ENCODE data around the gene TMEM126A. TPM values are rescaled to one million over a fixed set of nuclear protein-coding genes. Genes with fewer than 3 reads are reported as not detected.

The TMEM126A gene
- total RNA-seq, 4 donors from 2014 or later: 8.9 to 15.0 (median 12.0) TPM

GRCh38 chr11:85628771-85629341, 18.9 kb upstream of the TMEM126A start:
- WGBS, 2 donors: 1% methylated on average over 13 of the region's 13 CpGs
- intact Hi-C loops (cut with DNase I; ENCODE audit: low total_unique reads): no loop called here
- H3K4me3 ChIP-seq (ENCODE audit: low read depth, poor library complexity, severe bottlenecking): peak overlapping the region; percentile 54
- TF ChIP-seq POLR2A (IDR thresholded peaks at IDR 0.05): no peak
- no peak for TF ChIP-seq CTCF (IDR thresholded peaks at IDR 0.05)
- DNase-seq (ENCODE audit: low spot score in 2 of 2): no peak

GRCh38 chr11:85634747-85635146, 13.0 kb upstream of the TMEM126A start:
- intact Hi-C loops (cut with DNase I; ENCODE audit: low total_unique reads): no loop called here
- TF ChIP-seq CTCF (IDR thresholded peaks at IDR 0.05) (no peak), POLR2A (IDR thresholded peaks at IDR 0.05) (no peak)
- DNase-seq (ENCODE audit: low spot score in 2 of 2): no peak
- H3K4me3 ChIP-seq (ENCODE audit: low read depth, poor library complexity, severe bottlenecking): no peak overlapping the region
- WGBS, 2 donors: 79 to 85% methylated on average over 3 of the region's 3 CpGs

- intact Hi-C loops (cut with DNase I; ENCODE audit: low total_unique reads): no loop called here
- no peak for DNase-seq (ENCODE audit: low spot score in 2 of 2)
- no peak overlapping the region for H3K4me3 ChIP-seq (ENCODE audit: low read depth, poor library complexity, severe bottlenecking)
- WGBS, 2 donors: 30 to 37% methylated on average over 2 of the region's 2 CpGs
- TF ChIP-seq CTCF (IDR thresholded peaks at IDR 0.05): no peak
- TF ChIP-seq POLR2A (IDR thresholded peaks at IDR 0.05): no peak
Measured at GRCh38 chr11:85643191-85643614, 4.6 kb upstream of the TMEM126A start.

GRCh38 chr11:85647078-85647477, 689 bp upstream of the TMEM126A start:
- H3K4me3 ChIP-seq (ENCODE audit: low read depth, poor library complexity, severe bottlenecking): no peak overlapping the region
- 27 to 30% methylated on average over 2 of the region's 2 CpGs for WGBS, 2 donors
- DNase-seq (ENCODE audit: low spot score in 2 of 2): no peak
- TF ChIP-seq CTCF (IDR thresholded peaks at IDR 0.05) (no peak), POLR2A (IDR thresholded peaks at IDR 0.05) (no peak)
- intact Hi-C loops (cut with DNase I; ENCODE audit: low total_unique reads): no loop called here

DNA sequence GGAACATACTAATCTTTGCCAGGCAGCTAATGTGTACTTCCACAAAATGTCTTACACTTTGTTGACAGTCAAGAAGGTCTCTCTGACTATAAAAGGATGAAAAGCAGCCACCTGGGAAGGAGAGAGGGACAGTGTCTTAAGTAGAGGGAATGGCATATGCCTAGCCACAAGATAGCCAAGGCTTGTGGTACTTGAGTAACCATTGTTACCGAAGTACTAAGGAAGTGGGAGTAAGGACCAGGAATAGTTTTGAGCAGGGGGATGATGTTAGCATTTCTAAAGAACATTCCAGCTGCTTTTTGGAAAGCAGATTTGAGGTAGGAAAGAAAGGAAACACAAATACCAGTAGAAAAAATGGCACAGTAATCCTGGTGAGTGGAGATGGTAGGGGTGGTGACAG, 3.4 kb downstream of the TMEM126A start:
- intact Hi-C loops (cut with DNase I; ENCODE audit: low total_unique reads): no loop called here
- no peak overlapping the region for H3K4me3 ChIP-seq (ENCODE audit: low read depth, poor library complexity, severe bottlenecking)
- 86 to 92% methylated on average over 1 of the region's 1 CpG for WGBS, 2 donors
- no peak for TF ChIP-seq CTCF (IDR thresholded peaks at IDR 0.05)
- TF ChIP-seq POLR2A (IDR thresholded peaks at IDR 0.05): no peak
- DNase-seq (ENCODE audit: low spot score in 2 of 2): no peak

Data from lower leg skin (tissue), 4 donors.